IPS DF 6.9 (cell line): ENCODE measurements around the gene IL18RAP.

Experiments used
- DNase-seq: peaks from one replicate; pipeline ENCODE4 v3.0.0-alpha.2; 2013; ENCODE audit warnings: low read depth, low spot score
- H3K27ac ChIP-seq: one replicate; pipeline ENCODE4 v1.5.1; 2013; ENCODE audit warnings: low read length, control low read depth
- H3K27me3 ChIP-seq: 2 replicates; pipeline ENCODE4 v1.6.1; 2013; ENCODE audit warnings: mild to moderate bottlenecking, low read length; ENCODE audit not compliant: control insufficient read depth, insufficient read depth
- H3K36me3 ChIP-seq: 2 replicates; pipeline ENCODE4 v1.6.1; 2013; ENCODE audit warnings: low read length; ENCODE audit not compliant: control insufficient read depth, insufficient read depth
- H3K4me1 ChIP-seq: 2 replicates; pipeline ENCODE4 v1.6.1; 2013; ENCODE audit warnings: low read length; ENCODE audit not compliant: control insufficient read depth, insufficient read depth
- H3K4me3 ChIP-seq: 2 replicates; pipeline ENCODE4 v1.5.1; 2013; ENCODE audit warnings: mild to moderate bottlenecking, low read length
- H3K9me3 ChIP-seq: 2 replicates; pipeline ENCODE4 v1.6.1; 2013; ENCODE audit warnings: low read length, inconsistent platforms; ENCODE audit not compliant: control insufficient read depth, insufficient read depth
- WGBS: extraction: QIAGEN DNeasy Blood & Tissue Kit; methylation state at CpG from one replicate; pipeline ENCODE4 v1.1.7; 2013; ENCODE audit warnings: mixed read lengths, missing lambda C conversion rate; ENCODE audit not compliant: insufficient read length, insufficient coverage; 5-methylcytosine and 5-hydroxymethylcytosine counted together

The IL18RAP gene

DNA sequence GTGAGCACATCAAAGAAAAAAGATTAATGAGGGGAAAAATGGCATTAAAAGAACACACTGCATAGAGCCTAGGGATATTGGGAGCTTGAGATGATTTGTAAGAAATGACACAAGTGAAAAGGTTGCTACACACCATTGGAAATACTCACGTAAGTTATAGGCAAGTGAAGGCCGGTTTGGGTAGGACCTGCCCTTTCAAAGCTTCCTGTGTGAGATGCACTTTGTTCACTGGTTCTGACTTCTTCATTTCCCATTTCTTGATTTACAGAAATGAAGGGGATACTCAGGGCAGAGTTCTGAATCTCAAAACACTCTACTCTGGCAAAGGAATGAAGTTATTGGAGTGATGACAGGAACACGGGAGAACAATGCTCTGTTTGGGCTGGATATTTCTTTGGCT is at the start of gene IL18RAP:
IL18RAP (plus strand) TSS at position 251 of the 400 bp plus-strand sequence; CDS start at position 369, 118 bp downstream.
- no peaks in the 10 kb centered on the region for H3K9me3 ChIP-seq
- DNase-seq: no peak
- H3K4me3 ChIP-seq: no peak within 1 kb of the TSS
- no peaks in the 10 kb centered on the region for H3K27me3 ChIP-seq
- H3K4me1 ChIP-seq: no peaks in the 10 kb centered on the region
- no peak within 1 kb of the TSS for H3K27ac ChIP-seq
- no CpG with 5 or more reads among the region's 3 CpGs for WGBS
- no peaks in the 10 kb centered on the region for H3K36me3 ChIP-seq

DNA sequence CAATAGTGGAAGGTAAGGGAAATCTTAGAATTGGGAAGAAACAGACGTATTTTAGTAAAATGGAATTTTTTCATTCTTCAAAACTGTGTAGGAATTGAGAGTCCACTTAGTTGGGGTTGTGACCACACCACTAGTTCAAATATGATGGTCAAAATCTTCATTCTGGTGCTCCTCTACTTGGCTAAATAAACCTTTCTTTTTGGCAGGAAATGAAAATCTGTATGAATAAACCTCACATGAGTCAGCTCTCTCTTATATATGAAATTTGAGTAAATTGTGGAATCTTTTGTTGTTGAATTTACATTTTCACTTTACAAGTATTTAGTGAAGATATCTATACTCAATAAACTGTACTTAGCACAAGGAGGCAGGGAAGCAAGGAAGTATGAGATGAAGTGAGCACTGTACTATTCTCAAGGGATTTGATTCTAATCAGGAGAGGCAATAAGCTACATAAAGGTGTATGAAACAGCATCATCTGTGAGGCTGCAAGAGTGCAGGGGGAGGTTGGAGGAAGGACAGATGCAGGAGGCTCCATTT is 46.8 kb upstream of the IL18RAP start:
- no peak overlapping the region for H3K27ac ChIP-seq
- H3K36me3 ChIP-seq: no peaks in the 10 kb centered on the region
- H3K4me1 ChIP-seq: no peaks in the 10 kb centered on the region
- no peak overlapping the region for H3K4me3 ChIP-seq
- no peak for DNase-seq
- WGBS: no CpG with 5 or more reads among the region's 1 CpG
- H3K9me3 ChIP-seq: no peaks in the 10 kb centered on the region
- no peaks in the 10 kb centered on the region for H3K27me3 ChIP-seq

- no peaks in the 10 kb centered on the region for H3K36me3 ChIP-seq
- no peaks in the 10 kb centered on the region for H3K27me3 ChIP-seq
- H3K4me3 ChIP-seq: no peak overlapping the region
- no peak for DNase-seq
- H3K4me1 ChIP-seq: no peaks in the 10 kb centered on the region
- no peaks in the 10 kb centered on the region for H3K9me3 ChIP-seq
- no peak overlapping the region for H3K27ac ChIP-seq
These were observed 39.2 kb upstream of the IL18RAP start for GRCh38 chr2:102383722-102384121.

- Histone ChIP-seq H3K4me1 (no peaks in the 10 kb centered on the region), H3K4me3 (no peak overlapping the region), H3K9me3 (no peaks in the 10 kb centered on the region), H3K27ac (no peak overlapping the region), H3K36me3 (no peaks in the 10 kb centered on the region), H3K27me3 (no peaks in the 10 kb centered on the region)
- DNase-seq: no peak
- WGBS: no CpG with 5 or more reads among the region's 1 CpG
These were observed 37.4 kb upstream of the IL18RAP start for GRCh38 chr2:102385522-102385921.

GRCh38 chr2:102386004-102386403 is 37.0 kb upstream of the IL18RAP start:
- no peaks in the 10 kb centered on the region for H3K4me1 ChIP-seq
- WGBS: no CpG with 5 or more reads among the region's 3 CpGs
- H3K27ac ChIP-seq: no peak overlapping the region
- no peak overlapping the region for H3K4me3 ChIP-seq
- no peaks in the 10 kb centered on the region for H3K27me3 ChIP-seq
- no peaks in the 10 kb centered on the region for H3K9me3 ChIP-seq
- no peak for DNase-seq
- no peaks in the 10 kb centered on the region for H3K36me3 ChIP-seq

DNA sequence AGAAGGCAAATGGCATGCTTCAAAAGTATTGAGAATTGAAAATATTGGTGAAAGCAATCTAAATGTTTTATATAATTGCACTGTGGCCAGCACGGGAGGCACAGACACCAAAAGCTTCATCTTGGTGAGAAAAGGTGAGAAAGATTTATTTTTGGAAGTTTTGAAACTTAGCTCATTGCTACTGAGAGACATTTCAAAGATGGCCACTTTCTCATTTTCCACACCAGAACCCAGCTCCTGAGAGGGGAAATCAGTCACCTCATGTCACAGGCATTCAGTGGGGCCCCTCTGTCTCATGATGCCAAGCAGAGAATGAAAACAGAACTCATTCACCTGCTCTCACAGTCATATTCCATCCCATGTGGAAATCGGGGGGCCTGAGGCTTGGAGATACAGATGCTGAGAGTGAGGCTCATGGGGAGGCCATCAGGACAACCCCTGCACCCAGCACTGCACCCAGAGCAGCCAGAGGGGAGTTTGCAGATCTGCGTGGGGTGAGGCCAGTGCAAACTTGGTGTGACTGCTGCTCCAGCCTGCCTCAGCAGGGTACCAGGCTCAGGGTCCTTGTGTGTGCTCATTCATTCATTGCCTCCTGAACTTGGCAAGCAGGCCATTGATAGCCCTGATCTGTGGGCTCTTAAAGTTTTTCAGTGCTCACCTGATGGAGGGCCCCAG is 36.0 kb upstream of the IL18RAP start:
- no peak overlapping the region for H3K4me3 ChIP-seq
- no peaks in the 10 kb centered on the region for H3K9me3 ChIP-seq
- WGBS: no CpG with 5 or more reads among the region's 3 CpGs
- H3K4me1 ChIP-seq: no peaks in the 10 kb centered on the region
- H3K27me3 ChIP-seq: no peaks in the 10 kb centered on the region
- H3K27ac ChIP-seq: no peak overlapping the region
- no peaks in the 10 kb centered on the region for H3K36me3 ChIP-seq
- DNase-seq: no peak

GRCh38 chr2:102387763-102388546 is 35.0 kb upstream of the IL18RAP start:
- H3K9me3 ChIP-seq: no peaks in the 10 kb centered on the region
- H3K4me1 ChIP-seq: no peaks in the 10 kb centered on the region
- H3K4me3 ChIP-seq: no peak overlapping the region
- H3K27ac ChIP-seq: no peak overlapping the region
- H3K27me3 ChIP-seq: no peaks in the 10 kb centered on the region
- no peaks in the 10 kb centered on the region for H3K36me3 ChIP-seq
- WGBS: no CpG with 5 or more reads among the region's 7 CpGs
- DNase-seq: no peak

- no peaks in the 10 kb centered on the region for H3K9me3 ChIP-seq
- DNase-seq: no peak
- H3K4me1 ChIP-seq: no peaks in the 10 kb centered on the region
- H3K4me3 ChIP-seq: no peak overlapping the region
- no peaks in the 10 kb centered on the region for H3K27me3 ChIP-seq
- H3K36me3 ChIP-seq: no peaks in the 10 kb centered on the region
- H3K27ac ChIP-seq: no peak overlapping the region
- WGBS: no CpG with 5 or more reads among the region's 2 CpGs
These were observed 31.4 kb upstream of the IL18RAP start for GRCh38 chr2:102391565-102391964.

- no peaks in the 10 kb centered on the region for H3K36me3 ChIP-seq
- H3K27ac ChIP-seq: no peak overlapping the region
- no peaks in the 10 kb centered on the region for H3K27me3 ChIP-seq
- no CpG with 5 or more reads among the region's 3 CpGs for WGBS
- H3K4me1 ChIP-seq: no peaks in the 10 kb centered on the region
- H3K4me3 ChIP-seq: no peak overlapping the region
- DNase-seq: no peak
- H3K9me3 ChIP-seq: no peaks in the 10 kb centered on the region
These were observed 30.9 kb upstream of the IL18RAP start for GRCh38 chr2:102392096-102392495.

- no CpG with 5 or more reads among the region's 1 CpG for WGBS
- Histone ChIP-seq H3K36me3 (no peaks in the 10 kb centered on the region), H3K9me3 (no peaks in the 10 kb centered on the region), H3K27me3 (no peaks in the 10 kb centered on the region), H3K4me1 (no peaks in the 10 kb centered on the region), H3K27ac (no peak overlapping the region), H3K4me3 (no peak overlapping the region)
- DNase-seq: no peak
These were observed 30.0 kb upstream of the IL18RAP start for GRCh38 chr2:102392942-102393341.
